GM21786 (cell line): ENCODE data around the gene MYO7A.

ENCODE experiments used
- ATAC-seq: cut with Tn5 transposase; IDR thresholded peaks from one replicate; pipeline ENCODE4 v1.9.1; 2021; ENCODE audit not compliant: unreplicated experiment

MYO7A gene

DNA sequence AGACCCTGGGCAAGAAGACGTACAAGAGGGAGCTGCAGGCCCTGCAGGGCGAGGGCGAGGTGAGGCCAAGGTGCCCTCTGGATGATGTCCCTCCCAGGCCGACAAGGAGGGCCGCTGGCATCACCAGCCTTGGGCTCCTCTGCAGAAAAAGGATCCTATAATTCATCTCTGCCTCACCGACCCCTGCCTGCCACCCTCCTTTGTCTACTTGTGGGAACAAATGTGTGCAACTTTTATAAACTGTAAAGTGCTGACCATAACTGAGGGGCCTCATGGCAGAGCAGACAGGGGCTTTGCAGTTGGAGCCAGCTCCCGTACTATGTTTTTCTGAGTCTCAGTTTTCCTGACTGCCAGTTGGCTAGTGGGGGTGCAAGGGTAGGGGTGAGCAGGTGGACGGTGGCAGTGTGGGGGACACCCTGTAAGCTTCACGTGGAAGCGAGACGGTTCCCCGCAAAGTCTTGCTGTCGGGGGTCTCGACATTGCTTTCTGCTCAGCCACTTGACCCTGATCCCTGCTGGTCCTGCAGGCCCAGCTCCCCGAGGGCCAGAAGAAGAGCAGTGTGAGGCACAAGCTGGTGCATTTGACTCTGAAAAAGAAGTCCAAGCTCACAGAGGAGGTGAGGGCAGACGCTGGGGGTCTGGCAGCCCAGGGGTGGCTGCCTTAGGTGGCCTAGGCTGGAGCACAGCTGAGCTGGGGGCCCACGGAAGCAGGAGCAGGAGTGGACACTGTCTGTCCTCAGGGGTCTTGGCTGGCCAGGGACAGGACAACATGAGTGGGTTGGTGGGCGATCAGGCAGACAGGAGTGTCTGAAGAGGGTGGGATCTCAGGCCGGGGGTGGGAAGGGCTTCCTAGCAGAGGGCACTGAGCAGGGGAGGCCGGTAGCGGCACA lies 54.7 kb downstream of the MYO7A start:
- no peak for ATAC-seq

DNA sequence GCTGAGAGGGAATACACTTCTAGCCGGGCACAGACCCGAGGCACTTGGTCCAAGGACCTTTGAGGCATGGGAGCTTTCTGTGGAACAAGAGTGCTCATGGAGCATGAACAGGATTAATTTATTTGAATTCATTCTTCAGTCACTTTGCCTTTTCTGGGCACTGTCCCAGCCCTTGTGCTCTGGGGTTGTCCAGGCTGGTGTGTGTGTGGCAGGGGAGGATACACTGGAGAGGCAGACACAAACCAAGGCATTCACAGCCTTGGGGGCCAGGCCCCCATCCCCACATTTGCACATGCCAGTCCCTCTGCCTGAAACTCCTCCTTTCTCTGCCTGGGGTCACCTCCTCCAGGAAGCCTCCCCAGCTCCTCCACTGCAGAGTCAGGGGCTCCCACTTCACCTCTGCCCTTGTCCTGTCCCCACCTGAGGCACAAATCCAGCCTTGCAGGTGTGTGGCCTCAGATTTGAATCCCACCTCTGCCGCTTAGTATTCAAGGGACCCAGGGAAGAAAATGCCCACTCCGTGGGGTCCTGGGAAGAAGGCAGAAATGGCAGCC lies 55.5 kb downstream of the MYO7A start:
- no peak for ATAC-seq

DNA sequence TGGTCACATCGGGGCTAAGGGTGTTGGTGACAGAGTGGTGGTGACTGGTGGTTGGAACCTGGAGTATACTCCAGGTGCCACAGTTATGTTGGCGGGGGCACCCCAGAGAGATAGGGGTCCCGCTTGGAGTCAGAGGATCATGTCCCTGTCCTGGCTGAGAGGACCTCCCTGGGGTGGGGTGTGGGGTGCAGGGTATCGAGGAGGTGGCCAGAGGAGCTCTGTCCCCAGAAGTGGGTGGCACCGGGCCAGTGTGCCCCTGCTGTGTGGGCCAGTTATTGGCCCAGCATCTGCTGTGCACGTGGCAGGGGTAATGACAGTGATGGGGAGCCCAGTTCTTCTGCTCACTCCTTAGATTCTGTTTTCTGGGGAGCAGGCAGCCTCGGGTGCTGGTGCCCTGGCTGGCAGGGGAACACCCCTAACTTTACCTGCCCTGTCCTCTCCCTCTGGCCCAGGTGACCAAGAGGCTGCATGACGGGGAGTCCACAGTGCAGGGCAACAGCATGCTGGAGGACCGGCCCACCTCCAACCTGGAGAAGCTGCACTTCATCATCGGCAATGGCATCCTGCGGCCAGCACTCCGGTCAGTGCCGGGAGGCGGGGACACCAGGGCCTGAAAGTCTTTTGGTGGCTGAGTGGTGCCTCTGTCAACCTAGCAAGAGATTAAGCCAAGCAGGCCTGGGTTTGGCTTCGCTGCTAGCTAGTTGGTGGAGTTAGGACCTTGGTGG lies 56.3 kb downstream of the MYO7A start:
- no peak for ATAC-seq

DNA sequence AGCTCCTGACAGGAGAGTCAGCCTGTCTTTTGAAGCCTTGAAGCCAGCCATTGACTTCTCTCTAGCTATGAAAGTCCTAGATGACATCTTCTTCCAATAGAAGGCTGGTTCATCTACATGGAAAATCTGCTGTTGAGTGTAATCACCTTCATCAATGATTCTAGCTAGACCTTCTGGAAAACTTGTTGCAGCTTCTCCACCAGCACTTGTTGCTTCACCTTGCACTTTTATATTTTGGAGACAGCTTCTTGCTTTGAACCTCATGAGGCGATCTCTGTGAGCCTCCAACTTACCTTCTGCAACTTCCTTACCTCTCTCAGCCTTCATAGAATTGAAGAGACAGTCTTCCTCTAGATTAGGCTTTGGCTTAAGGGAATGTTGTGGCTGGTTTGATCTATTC lies 58.3 kb downstream of the MYO7A start:
- ATAC-seq, result no peak

DNA sequence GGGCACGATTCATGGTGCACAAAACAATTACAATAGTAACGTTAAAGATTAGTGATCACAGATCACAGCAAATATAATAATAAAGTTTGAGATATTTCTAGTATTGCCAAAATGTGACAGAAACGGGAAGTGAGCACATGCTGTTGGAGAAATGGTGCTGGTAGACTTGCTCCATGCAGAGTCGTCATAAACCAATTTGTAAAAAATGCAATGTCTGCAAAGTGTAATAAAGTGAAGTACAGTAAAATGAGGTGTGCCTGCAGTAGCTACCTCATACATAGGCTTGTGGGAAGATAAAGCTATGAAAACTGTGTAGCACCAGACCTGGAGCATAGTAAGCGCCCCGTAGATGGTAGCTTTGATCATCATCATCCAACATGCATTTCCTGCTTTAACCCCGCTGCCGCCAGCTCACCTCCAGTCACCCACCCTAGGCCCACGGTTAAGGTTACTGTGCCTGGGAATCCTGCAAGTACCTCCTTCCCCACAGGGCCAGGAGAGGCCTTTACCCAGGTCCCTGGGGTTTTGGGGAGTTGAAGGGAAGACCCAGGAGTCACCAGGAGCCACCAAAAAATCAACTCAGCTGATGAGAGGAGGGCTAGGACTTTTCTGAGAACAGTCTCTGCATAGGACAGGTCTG lies 59.2 kb downstream of the MYO7A start:
- no peak for ATAC-seq

DNA sequence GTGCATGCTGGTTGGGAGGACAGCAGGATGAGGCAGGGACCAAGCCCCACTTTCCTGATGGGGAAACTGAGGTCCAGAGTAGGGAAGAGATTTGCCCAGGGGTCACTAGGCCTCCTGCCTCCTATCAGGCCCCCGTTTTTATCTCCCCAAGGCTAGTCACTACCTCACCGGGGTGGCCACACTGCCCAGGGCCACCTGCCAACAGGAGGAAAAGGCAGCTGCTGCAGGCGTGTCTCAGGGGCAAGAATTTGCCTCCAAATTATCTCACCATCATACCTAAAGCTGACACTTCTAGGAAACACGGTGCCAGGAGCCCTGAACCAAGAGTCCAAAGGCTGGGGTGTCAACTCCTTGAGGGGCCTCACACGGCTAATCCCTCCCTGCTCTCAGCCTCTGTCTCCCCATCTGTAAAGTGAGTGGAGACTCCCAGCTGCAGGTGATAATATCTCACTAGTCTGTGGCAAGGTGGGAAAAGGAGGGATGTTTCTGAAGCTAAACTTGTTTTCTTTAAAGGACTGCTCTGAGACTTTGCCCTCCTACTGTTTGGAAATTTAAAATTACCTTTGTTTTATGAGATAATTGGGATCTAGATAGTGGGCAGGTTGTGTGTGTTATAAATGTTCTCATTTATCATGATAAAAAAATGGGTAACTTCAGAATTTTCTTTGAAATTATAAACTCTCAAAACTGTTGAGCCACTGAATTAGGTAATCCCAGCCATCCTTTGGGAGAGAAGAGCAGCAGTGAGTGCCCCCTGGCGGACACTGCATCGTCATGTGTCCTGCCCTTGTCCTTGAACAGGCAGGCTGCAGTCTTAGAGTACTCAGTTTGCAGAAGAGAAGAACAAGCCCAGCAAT lies 60.0 kb downstream of the MYO7A start:
- ATAC-seq, result no peak

DNA sequence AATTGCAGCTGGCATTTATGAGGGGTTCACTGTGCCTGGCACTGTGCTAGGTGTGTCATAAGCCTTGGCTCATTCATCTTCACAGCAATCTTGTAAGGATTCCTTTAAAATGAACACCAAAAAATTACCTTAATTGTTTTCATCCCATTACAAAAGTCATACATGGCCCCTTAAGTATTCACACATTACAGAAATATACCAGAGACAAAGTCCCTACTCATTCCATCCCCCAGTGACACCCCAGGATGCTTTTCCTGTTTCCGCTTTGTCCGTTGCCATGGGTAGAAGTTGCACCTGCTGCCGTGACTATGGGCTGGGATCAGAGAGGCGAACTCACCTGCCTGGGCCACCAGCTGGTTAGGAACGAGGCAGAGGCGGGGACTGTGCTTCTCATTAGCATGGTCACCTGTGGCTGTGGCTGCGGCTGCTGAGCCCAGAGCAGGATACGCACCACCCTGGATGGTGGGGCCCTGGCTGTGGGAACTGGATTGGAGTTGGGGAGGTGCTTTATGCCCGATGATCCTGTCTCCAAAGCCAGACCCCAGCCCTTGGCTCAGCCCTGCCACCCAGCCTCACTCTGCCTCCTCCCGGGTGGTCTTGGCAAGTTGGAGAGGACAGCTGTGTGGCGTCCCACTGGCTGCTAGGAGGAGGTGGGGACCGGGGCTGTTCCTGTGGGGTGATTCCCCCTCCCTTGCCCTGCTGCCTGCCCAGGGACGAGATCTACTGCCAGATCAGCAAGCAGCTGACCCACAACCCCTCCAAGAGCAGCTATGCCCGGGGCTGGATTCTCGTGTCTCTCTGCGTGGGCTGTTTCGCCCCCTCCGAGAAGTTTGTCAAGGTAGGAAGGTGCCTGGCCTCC lies 60.8 kb downstream of the MYO7A start:
- no peak for ATAC-seq

DNA sequence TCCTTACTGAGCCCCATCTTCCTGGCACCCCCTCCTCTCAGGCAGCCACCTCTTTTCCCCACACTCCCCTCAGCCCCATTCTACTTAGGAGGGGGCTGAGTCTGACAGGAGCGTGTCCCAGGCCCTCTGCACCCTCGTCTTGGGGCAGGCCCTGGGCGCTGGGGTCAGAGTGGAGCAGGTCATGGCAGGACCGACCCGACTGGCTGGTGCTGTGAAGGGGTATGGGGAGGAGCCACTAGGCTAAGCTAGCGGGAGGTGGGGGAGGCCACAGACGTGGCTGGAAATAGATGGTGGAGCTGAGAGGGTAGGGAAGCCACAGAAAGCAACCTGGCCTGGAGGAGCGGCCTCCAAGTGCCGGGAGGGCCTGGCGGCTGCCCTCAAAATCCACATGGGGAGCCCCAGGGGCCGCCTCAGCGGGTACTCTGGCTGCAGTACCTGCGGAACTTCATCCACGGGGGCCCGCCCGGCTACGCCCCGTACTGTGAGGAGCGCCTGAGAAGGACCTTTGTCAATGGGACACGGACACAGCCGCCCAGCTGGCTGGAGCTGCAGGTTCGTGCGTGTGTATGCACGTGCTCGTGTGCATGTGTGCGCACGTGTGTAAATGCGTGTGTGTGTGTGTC lies 61.7 kb downstream of the MYO7A start:
- ATAC-seq, result no peak

DNA sequence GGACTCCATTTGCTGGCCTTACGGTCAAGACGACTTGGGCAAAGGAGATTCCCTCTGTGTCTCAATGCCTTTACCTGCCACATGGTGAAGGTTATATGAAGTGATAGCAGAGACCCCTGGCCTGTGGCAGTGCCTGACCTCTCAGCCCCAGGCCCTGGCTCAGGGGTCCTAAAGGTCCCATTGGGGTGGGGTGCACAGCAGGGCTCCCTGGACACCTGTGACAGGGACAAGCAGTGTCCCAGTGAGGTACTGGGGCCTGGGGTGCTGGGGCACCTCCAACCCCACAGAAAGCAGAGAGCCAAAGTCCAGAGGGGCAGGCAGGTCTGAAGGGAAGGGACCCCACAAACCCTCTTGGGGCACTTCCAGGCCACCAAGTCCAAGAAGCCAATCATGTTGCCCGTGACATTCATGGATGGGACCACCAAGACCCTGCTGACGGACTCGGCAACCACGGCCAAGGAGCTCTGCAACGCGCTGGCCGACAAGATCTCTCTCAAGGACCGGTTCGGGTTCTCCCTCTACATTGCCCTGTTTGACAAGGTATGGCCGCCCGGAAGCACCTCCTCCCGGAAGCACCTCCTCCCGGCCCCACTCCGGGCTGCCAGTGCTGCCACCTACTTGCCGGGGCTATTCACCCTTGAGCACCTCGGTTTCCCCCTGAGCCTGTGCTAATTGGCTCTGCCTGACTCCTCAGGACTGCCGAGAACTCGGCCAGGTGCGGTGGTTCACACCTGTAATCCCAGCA lies 62.5 kb downstream of the MYO7A start:
- no peak for ATAC-seq

DNA sequence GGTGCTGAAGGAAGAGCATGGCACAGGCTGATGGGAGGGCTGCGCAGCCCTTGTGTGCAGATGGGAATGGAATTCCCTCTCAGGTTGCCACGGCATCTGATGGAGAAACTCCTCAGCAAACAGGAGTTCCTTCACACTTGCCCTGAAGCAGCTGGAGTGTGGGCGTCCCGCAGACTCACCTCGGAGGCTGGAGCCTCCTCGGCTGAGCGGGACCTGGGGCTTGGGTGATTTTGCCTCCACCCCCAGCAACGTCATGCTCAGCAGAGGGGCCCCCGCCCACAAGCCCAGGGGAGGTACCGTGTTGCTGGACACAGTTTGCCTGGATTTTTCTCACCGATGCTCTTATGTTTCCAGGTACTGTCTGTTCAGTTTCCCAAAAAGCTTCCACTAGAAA lies 63.4 kb downstream of the MYO7A start:
- no peak for ATAC-seq

DNA sequence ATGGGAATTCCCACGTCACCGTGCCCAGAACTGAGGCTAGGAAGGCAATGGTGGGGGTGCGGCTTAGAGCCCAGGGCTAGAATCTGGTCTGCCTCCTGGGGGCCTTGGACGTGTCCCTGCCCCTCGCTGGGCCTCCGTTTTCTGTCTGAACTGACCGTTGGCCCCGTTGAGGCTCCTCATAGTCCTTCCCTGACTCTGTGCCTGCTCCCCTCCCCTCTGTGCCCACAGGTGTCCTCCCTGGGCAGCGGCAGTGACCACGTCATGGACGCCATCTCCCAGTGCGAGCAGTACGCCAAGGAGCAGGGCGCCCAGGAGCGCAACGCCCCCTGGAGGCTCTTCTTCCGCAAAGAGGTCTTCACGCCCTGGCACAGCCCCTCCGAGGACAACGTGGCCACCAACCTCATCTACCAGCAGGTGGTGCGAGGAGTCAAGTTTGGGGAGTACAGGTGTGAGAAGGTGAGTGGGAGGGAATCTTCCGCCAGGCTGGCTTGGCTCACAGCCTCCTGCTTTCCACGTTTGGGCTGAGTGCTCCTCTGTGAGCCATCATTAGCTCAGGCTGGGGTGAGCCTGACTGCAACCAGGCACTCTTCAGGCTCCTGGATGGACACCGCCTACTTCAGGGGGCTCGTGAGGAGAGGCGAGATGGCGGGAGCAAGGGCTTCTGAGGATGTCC lies 63.9 kb downstream of the MYO7A start:
- no peak for ATAC-seq

DNA sequence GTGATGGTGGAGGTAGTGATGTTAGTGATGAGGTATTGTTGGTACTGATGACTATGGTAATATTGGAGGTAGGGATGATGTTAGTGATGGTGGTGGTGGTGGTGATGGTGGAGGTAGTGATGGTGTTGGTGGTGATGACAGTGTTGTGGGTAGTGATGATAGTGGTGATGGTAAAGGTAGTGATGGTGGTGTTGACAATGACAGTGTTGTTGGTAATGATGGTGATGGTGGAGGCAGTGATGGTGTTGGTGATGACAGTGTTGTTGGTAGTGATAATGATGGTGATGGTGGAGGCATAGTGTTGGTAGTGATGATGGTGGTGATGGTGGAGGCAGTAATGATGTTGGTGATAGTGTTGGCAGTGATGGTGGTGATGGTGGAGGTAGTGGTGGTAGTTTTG lies 65.1 kb downstream of the MYO7A start:
- no peak for ATAC-seq

DNA sequence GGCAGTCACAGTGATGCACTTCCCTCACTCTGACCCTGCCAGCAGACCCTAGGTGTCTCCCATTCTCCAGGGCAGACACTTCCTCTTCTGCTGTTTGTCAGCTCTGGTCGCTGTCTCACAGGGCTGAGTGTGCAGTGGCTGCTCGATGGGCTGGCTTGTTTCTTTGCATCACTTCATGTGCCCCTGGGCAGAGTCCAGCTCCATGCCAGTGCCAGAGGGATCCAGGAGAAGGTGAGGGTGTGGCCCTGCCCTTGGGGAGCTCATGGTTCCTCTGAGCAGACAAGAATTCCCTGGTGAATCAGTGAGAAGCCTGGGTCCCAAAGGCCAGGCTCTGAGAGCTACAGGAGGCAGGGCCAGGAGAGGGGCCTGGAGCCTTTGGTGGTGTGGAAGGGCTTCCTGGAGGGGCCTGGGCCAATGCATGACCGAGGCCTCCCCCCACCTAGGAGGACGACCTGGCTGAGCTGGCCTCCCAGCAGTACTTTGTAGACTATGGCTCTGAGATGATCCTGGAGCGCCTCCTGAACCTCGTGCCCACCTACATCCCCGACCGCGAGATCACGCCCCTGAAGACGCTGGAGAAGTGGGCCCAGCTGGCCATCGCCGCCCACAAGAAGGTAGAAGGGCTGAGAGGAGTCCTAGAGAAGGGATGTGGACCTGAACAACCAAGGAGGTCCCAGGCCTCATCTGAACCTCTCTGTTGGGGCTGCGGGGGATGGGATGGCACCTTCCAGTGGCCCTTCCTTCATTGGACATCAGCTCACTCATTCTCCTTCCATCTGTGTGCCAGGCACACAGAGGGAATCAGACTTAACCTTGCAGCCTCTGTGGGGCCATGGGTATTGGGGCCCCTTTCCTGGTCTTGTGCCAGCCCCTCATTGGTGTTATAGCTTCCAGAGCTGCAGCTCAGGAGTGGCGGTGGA lies 66.1 kb downstream of the MYO7A start:
- ATAC-seq, result no peak

DNA sequence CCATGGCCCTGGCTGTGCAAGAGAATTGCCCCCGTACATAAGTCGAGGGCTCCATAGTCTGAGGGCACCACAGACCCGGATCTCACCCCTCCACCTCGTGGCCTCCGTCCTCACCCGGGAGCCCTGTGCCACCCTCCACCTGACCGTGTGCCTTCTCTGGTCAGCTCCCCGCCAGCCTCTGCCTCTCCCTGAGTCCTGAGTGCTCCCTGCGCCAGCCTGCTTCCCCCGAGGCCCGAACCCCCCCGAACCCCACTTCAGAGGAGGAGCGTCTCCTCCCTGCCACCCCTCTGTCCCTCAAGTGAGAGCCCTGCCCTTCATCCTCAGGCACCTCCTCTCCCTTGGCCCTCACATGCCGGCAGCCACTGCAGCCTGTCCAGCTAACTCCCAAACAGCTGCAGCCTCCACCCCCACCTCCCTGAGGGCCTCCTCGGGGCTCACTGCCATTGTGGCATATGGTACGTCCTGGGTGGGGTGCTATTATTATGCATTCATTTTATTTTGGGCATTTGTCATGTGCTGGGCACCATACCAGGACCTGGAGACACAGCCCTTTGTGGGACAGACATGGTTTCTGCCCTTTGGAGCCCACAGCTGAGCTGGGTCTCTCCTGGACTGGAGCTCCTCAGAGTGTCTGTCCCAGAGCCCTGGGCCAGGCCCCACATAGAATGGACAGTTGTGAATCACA lies 67.2 kb downstream of the MYO7A start:
- ATAC-seq, result no peak

DNA sequence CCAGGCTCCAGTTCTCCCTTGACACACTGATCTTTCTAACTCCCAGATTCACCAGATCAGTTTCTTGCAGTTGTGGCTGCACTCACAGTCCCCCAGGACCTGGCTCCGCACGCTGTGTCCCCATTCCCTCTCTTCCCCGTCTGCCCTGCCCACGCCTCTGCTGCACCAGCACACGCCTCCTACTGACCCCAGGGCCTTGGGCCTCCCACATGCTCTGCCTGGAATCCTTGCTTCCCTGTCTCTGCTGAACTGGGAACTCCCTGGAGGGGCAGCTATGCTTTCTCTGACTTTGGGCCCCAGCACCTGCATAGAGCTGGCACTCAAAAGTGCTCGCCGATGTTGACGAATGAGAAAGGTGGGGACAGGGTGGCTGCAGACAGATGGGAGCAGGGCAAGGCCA lies 68.9 kb downstream of the MYO7A start:
- no peak for ATAC-seq

DNA sequence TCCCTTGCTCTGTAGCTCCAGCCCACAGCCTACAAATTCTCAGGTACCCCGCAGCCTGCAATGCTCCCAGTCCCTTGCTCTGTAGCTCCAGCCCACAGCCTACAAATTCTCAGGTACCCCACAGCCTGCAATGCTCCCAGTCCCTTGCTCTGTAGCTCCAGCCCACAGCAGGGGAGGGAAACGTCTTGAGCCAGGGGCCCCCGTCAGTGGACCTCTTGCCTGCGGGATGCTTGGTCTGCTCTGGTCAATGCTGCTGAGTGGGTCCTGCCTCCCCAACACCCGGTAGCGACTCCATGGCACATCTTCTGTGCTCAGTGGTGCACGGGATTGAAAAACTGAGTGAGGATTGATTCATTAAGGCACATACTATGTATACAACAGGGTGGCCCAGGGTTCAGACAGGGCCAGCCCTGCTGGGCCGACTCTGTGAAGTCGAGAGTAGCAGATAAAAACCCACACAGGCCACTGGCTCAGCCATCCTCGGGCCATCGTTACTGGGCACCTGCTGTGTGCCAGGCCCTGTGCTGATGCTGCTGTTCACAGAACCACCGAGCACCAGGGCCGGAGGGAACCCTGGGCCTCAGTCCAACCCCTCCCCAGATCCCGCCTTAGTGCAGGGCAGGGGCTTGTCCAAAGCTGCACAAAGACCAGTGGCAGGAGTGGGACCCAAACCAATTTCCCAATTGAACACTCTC lies 69.7 kb downstream of the MYO7A start:
- ATAC-seq, result no peak
